Kidney epithelial cell (primary cell): ENCODE measurements around the gene NMRAL1. TPM values are rescaled to one million over a fixed set of nuclear protein-coding genes. Genes with fewer than 3 reads are reported as not detected.

Experiments
- DNase-seq: peaks from one replicate; pipeline ENCODE4 v3.0.0-alpha.2; 2010; ENCODE audit warnings: low read depth
- H3K27me3 ChIP-seq: 2 replicates; pipeline ENCODE4 v1.6.0; 2011; ENCODE audit warnings: low read length; ENCODE audit not compliant: control insufficient read depth, insufficient read depth
- H3K36me3 ChIP-seq: 2 replicates; pipeline ENCODE4 v1.5.1; 2011; ENCODE audit warnings: low read length; ENCODE audit not compliant: control insufficient read depth, insufficient read depth
- H3K4me3 ChIP-seq: 2 replicates; pipeline ENCODE4 v1.5.1; 2011; ENCODE audit warnings: low read depth, mild to moderate bottlenecking, control low read depth, low read length
- CTCF ChIP-seq: IDR thresholded peaks from 2 replicates; pipeline ENCODE4 v1.5.1; 2011; ENCODE audit warnings: mild to moderate bottlenecking, moderate library complexity, low read length, control low read depth, inconsistent platforms; ENCODE audit not compliant: insufficient read depth, poor library complexity, severe bottlenecking
- total RNA-seq: library from RNA; depleted of rRNA; stranded (reverse); fragments of >200 nt; gene quantifications from 2 replicates; pipeline ENCODE4 v1.2.3, GENCODE V29; 2015

NMRAL1 gene
- total RNA-seq, 1 donor from 2014 or later: 59.5 TPM

GRCh38 chr16:4481963-4482362 lies 7.5 kb upstream of the NMRAL1 start:
- DNase-seq: no peak
- no peak for TF ChIP-seq CTCF
- H3K4me3 ChIP-seq: no peak overlapping the region
- no peaks in the 10 kb centered on the region for H3K36me3 ChIP-seq
- no peaks in the 10 kb centered on the region for H3K27me3 ChIP-seq

- TF ChIP-seq CTCF: no peak
- H3K36me3 ChIP-seq: no peaks in the 10 kb centered on the region
- no peak overlapping the region for H3K4me3 ChIP-seq
These were observed 7.1 kb upstream of the NMRAL1 start for GRCh38 chr16:4481526-4481925.

GRCh38 chr16:4477966-4478365 lies 3.5 kb upstream of the NMRAL1 start:
- Histone ChIP-seq H3K4me3 (no peak overlapping the region), H3K36me3 (no peaks in the 10 kb centered on the region), H3K27me3 (no peaks in the 10 kb centered on the region)
- peak; percentile 28 for TF ChIP-seq CTCF
- DNase-seq: no peak

More at GRCh38 chr16:4481526-4481925, 7.1 kb upstream of the NMRAL1 start:
- DNase-seq: no peak
- H3K27me3 ChIP-seq: no peaks in the 10 kb centered on the region

GRCh38 chr16:4475880-4476788 lies 1.7 kb upstream of the NMRAL1 start, which contains the start of gene HMOX2:
Gene HMOX2, plus strand, starts transcription at chr16:4476398. Its CDS starts 29,127 bp downstream, at chr16:4505525.
- DNase-seq: no peak
- H3K4me3 ChIP-seq: peak within 1 kb of the TSS; percentile 78
- no peaks in the 10 kb centered on the region for H3K36me3 ChIP-seq
- peak; percentile 13 for TF ChIP-seq CTCF
- no peaks in the 10 kb centered on the region for H3K27me3 ChIP-seq

GRCh38 chr16:4472880-4473279 lies 1.5 kb downstream of the NMRAL1 start:
- no peak for TF ChIP-seq CTCF

More at GRCh38 chr16:4472880-4473279, 1.5 kb downstream of the NMRAL1 start:
- H3K4me3 ChIP-seq: no peak overlapping the region
- H3K27me3 ChIP-seq: no peaks in the 10 kb centered on the region
- H3K36me3 ChIP-seq: no peaks in the 10 kb centered on the region
- no peak for DNase-seq
